IPS-18c (cell line): ENCODE data around the gene ROR2.

Experiments
- H3K4me3 ChIP-seq: 2 replicates; pipeline ENCODE4 v1.7.0; 2013; ENCODE audit warnings: low read depth, mild to moderate bottlenecking, low read length, moderate library complexity; ENCODE audit not compliant: insufficient read depth
- H3K9me3 ChIP-seq: one replicate; pipeline ENCODE4 v1.6.1; 2013; ENCODE audit warnings: mild to moderate bottlenecking, low read length, moderate library complexity; ENCODE audit not compliant: control insufficient read depth, insufficient read depth

ROR2 gene

GRCh38 chr9:91898451-91899218 is 51.4 kb downstream of the ROR2 start:
- H3K9me3 ChIP-seq = no peaks in the 10 kb centered on the region
- H3K4me3 ChIP-seq = no peak overlapping the region

GRCh38 chr9:91897201-91897600 is 52.8 kb downstream of the ROR2 start:
- no peak overlapping the region for H3K4me3 ChIP-seq
- no peaks in the 10 kb centered on the region for H3K9me3 ChIP-seq

GRCh38 chr9:91896513-91897121 is 53.4 kb downstream of the ROR2 start:
- Histone ChIP-seq H3K9me3 (no peaks in the 10 kb centered on the region), H3K4me3 (no peak overlapping the region)

GRCh38 chr9:91896097-91896496 is 53.9 kb downstream of the ROR2 start:
- no peak overlapping the region for H3K4me3 ChIP-seq

GRCh38 chr9:91894536-91894935 is 55.5 kb downstream of the ROR2 start:
- Histone ChIP-seq H3K4me3 (no peak overlapping the region), H3K9me3 (no peaks in the 10 kb centered on the region)

More at GRCh38 chr9:91896097-91896496, 53.9 kb downstream of the ROR2 start:
- H3K9me3 ChIP-seq = no peaks in the 10 kb centered on the region

GRCh38 chr9:91894023-91894422 is 56.0 kb downstream of the ROR2 start:
- no peaks in the 10 kb centered on the region for H3K9me3 ChIP-seq
- H3K4me3 ChIP-seq = no peak overlapping the region

- Histone ChIP-seq H3K4me3 (no peak overlapping the region), H3K9me3 (no peaks in the 10 kb centered on the region)
These were observed 58.1 kb downstream of the ROR2 start for GRCh38 chr9:91891915-91892314.

GRCh38 chr9:91890662-91891061 is 59.4 kb downstream of the ROR2 start:
- H3K4me3 ChIP-seq = no peak overlapping the region
- no peaks in the 10 kb centered on the region for H3K9me3 ChIP-seq

- H3K9me3 ChIP-seq = no peaks in the 10 kb centered on the region
- H3K4me3 ChIP-seq = no peak overlapping the region
These were observed 60.7 kb downstream of the ROR2 start for GRCh38 chr9:91889161-91889911.

GRCh38 chr9:91886414-91887076 is 63.5 kb downstream of the ROR2 start:
- H3K4me3 ChIP-seq = peak overlapping the region; percentile 29; the same call in 1 of the 2 replicates
- no peaks in the 10 kb centered on the region for H3K9me3 ChIP-seq

GRCh38 chr9:91885746-91886413 is 64.1 kb downstream of the ROR2 start:
- Histone ChIP-seq H3K9me3 (no peaks in the 10 kb centered on the region), H3K4me3 (peak overlapping the region; percentile 29; the same call in 1 of the 2 replicates)

- Histone ChIP-seq H3K9me3 (no peaks in the 10 kb centered on the region), H3K4me3 (no peak overlapping the region)
These were observed 65.0 kb downstream of the ROR2 start for GRCh38 chr9:91884696-91885687.

GRCh38 chr9:91884153-91884552 is 65.9 kb downstream of the ROR2 start:
- Histone ChIP-seq H3K9me3 (no peaks in the 10 kb centered on the region), H3K4me3 (no peak overlapping the region)

GRCh38 chr9:91883503-91883902 is 66.5 kb downstream of the ROR2 start:
- no peaks in the 10 kb centered on the region for H3K9me3 ChIP-seq

GRCh38 chr9:91882627-91883026 is 67.4 kb downstream of the ROR2 start:
- Histone ChIP-seq H3K9me3 (no peaks in the 10 kb centered on the region), H3K4me3 (no peak overlapping the region)

More at GRCh38 chr9:91883503-91883902, 66.5 kb downstream of the ROR2 start:
- no peak overlapping the region for H3K4me3 ChIP-seq

GRCh38 chr9:91880378-91880972 is 69.6 kb downstream of the ROR2 start:
- no peaks in the 10 kb centered on the region for H3K9me3 ChIP-seq
- no peak overlapping the region for H3K4me3 ChIP-seq
